WERI-Rb-1 (cell line): ENCODE measurements around the gene MADCAM1.
"Not testable (repeated sequence)": the region's sequence is repeated elsewhere in the genome, so short reads cannot be mapped to it uniquely, and the experiment has no call there.

Experiments
- DNase-seq: peaks from one replicate; pipeline ENCODE4 v3.0.0-alpha.2; 2020
- H3K27ac ChIP-seq: fragments of 250-450 bp; sonication (Bioruptor Pico); 2 replicates; pipeline ENCODE4 v1.5.1; 2020; ENCODE audit warnings: mild to moderate bottlenecking, moderate library complexity
- H3K27me3 ChIP-seq: fragments of 250-450 bp; sonication (Bioruptor Pico); 2 replicates; pipeline ENCODE4 v1.5.1; 2021; ENCODE audit warnings: mild to moderate bottlenecking, low read depth, moderate library complexity; ENCODE audit not compliant: insufficient read depth, severe bottlenecking
- H3K36me3 ChIP-seq: fragments of 250-450 bp; sonication (Bioruptor Pico); 2 replicates; pipeline ENCODE4 v1.5.1; 2020; ENCODE audit warnings: mild to moderate bottlenecking, moderate library complexity
- H3K4me3 ChIP-seq: 2 replicates; pipeline ENCODE4 v1.5.1; 2011; ENCODE audit warnings: low read depth, mild to moderate bottlenecking, control low read depth, low read length
- H3K9me3 ChIP-seq: fragments of 250-450 bp; sonication (Bioruptor Pico); 2 replicates; pipeline ENCODE4 v1.5.1; 2021; ENCODE audit warnings: mild to moderate bottlenecking, moderate library complexity; ENCODE audit not compliant: severe bottlenecking
- CTCF ChIP-seq: IDR thresholded peaks from 2 replicates; pipeline ENCODE4 v1.5.1; 2011; ENCODE audit warnings: low read depth, mild to moderate bottlenecking, control low read depth, inconsistent platforms, low read length

The MADCAM1 gene

GRCh38 chr19:496112-496665 is at the start of gene MADCAM1:
TSS of gene MADCAM1 (plus strand) at chr19:496486. CDS start at chr19:496500, 14 bp downstream.
- Histone ChIP-seq H3K27ac (no peak within 1 kb of the TSS), H3K27me3 (peaks cover 10% of the 10 kb centered on the region), H3K4me3 (peak within 1 kb of the TSS; percentile 21), H3K36me3 (no peaks in the 10 kb centered on the region), H3K9me3 (peaks cover 6% of the 10 kb centered on the region)
- no peak for TF ChIP-seq CTCF
- DNase-seq = no peak

GRCh38 chr19:447064-447426 is 49.2 kb upstream of the MADCAM1 start:
- no peak for TF ChIP-seq CTCF
- H3K36me3 ChIP-seq = peaks cover 3% of the 10 kb centered on the region; the same call in 1 of the 2 replicates
- no peak overlapping the region for H3K4me3 ChIP-seq
- no peaks in the 10 kb centered on the region for H3K9me3 ChIP-seq
- no peak for DNase-seq
- no peak overlapping the region for H3K27ac ChIP-seq
- H3K27me3 ChIP-seq = no peaks in the 10 kb centered on the region

GRCh38 chr19:447816-448560 is 48.3 kb upstream of the MADCAM1 start:
- no peak for DNase-seq
- TF ChIP-seq CTCF = no peak
- Histone ChIP-seq H3K27me3 (no peaks in the 10 kb centered on the region), H3K27ac (no peak overlapping the region), H3K36me3 (peaks cover 8% of the 10 kb centered on the region), H3K9me3 (no peaks in the 10 kb centered on the region), H3K4me3 (no peak overlapping the region)

GRCh38 chr19:449916-450315 is 46.4 kb upstream of the MADCAM1 start:
- Histone ChIP-seq H3K27me3 (no peaks in the 10 kb centered on the region), H3K36me3 (peaks cover 14% of the 10 kb centered on the region), H3K4me3 (no peak overlapping the region), H3K27ac (no peak overlapping the region), H3K9me3 (no peaks in the 10 kb centered on the region)
- no peak for DNase-seq
- no peak for TF ChIP-seq CTCF

- H3K9me3 ChIP-seq, H3K27ac ChIP-seq, H3K4me3 ChIP-seq, DNase-seq, H3K27me3 ChIP-seq: not testable (repeated sequence)
- H3K36me3 ChIP-seq = peaks cover 22% of the 10 kb centered on the region
Measured at GRCh38 chr19:450912-451481, 45.3 kb upstream of the MADCAM1 start.

- DNase-seq = no peak
- no peak for TF ChIP-seq CTCF
- Histone ChIP-seq H3K27ac (no peak overlapping the region), H3K36me3 (peaks cover 20% of the 10 kb centered on the region), H3K4me3 (no peak overlapping the region), H3K9me3 (no peaks in the 10 kb centered on the region), H3K27me3 (no peaks in the 10 kb centered on the region)
Measured at GRCh38 chr19:452829-453228, 43.5 kb upstream of the MADCAM1 start.
